ENCODE results near the gene SAMD9. TPM values are rescaled to one million over a fixed set of nuclear protein-coding genes. Genes with fewer than 3 reads are reported as not detected.

The SAMD9 gene
- total RNA-seq, 3 donors from 2014 or later, result 5.6 to 9.2 (median 7.9) TPM

DNA sequence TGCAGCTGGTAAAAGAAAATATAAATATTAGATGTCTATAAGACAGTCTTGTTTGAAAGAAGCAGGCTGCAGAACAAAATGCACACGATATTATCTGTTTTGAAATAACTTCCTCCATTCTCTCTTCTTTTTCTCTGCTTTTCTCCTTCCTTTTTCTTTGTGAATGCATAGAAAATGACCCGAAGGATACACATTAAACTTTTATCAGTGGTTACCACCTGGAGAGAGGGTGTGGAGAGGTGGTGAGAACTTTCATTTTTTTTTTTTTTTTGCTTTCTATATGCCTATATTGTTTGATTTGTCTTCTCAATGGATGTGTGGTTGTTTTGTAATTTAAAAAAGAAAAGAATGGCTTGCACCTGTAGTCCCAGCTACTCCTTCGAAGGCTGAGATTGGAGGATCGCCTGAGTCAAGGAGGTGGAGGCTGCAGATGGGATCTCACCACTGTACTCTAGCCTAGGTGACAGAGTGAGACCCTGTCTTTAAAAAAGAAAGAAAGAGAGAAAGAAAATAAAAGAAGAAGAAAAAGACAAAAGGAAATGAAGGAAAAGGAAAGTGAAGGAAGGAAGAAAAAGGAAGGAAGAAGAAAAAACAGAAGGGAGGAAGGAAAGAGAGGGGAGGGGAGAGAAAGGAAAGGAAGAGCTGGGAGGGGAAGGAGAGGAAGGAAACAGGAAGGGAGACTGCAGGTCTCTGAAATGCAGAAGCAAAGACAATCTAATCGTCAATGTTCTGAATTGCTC is 64.4 kb downstream of the SAMD9 start:
- DNase-seq (ENCODE audit: low spot score in 2 of 2), result no peak
- no peak overlapping the region for H3K27ac ChIP-seq
- H3K4me1 ChIP-seq, result no peaks in the 10 kb centered on the region
- no peaks in the 10 kb centered on the region for H3K36me3 ChIP-seq
- no peak overlapping the region for H3K4me3 ChIP-seq
- no peaks in the 10 kb centered on the region for H3K9me3 ChIP-seq
- intact Hi-C loops (cut with DNase I; ENCODE audit: low total_unique reads), result no loop called here
- TF ChIP-seq POLR2A (IDR thresholded peaks at IDR 0.05) (no peak), POLR2AphosphoS5 (IDR thresholded peaks at IDR 0.05) (no peak)
- TF ChIP-seq, protein P1, sequence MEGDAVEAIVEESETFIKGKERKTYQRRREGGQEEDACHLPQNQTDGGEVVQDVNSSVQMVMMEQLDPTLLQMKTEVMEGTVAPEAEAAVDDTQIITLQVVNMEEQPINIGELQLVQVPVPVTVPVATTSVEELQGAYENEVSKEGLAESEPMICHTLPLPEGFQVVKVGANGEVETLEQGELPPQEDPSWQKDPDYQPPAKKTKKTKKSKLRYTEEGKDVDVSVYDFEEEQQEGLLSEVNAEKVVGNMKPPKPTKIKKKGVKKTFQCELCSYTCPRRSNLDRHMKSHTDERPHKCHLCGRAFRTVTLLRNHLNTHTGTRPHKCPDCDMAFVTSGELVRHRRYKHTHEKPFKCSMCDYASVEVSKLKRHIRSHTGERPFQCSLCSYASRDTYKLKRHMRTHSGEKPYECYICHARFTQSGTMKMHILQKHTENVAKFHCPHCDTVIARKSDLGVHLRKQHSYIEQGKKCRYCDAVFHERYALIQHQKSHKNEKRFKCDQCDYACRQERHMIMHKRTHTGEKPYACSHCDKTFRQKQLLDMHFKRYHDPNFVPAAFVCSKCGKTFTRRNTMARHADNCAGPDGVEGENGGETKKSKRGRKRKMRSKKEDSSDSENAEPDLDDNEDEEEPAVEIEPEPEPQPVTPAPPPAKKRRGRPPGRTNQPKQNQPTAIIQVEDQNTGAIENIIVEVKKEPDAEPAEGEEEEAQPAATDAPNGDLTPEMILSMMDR (IDR thresholded peaks at IDR 0.05), result no peak
- H3K27me3 ChIP-seq, result no peaks in the 10 kb centered on the region

DNA sequence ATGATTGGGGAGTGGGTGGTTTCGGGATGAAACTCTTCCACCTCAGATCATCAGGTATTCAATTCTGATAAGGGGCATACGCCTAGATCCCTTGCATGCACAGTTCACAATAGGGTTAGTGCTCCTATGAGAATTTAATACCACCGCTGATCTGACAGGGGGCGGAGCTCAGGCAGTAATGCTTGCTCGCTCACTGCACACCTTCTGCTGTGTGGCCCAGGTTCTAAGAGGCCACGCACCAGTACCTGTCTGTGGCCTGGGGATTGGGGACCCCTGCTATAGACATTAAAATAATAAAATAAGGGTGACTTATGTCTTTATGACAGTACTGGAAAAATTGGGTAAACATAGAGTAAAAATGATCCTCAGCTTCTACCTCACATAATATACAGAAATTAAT is 66.1 kb downstream of the SAMD9 start:
- no peak for DNase-seq (ENCODE audit: low spot score in 2 of 2)
- intact Hi-C loops (cut with DNase I; ENCODE audit: low total_unique reads), result no loop called here
- H3K27me3 ChIP-seq, result no peaks in the 10 kb centered on the region
- no peaks in the 10 kb centered on the region for H3K4me1 ChIP-seq
- H3K36me3 ChIP-seq, result no peaks in the 10 kb centered on the region
- no peaks in the 10 kb centered on the region for H3K9me3 ChIP-seq
- H3K27ac ChIP-seq, result no peak overlapping the region
- no peak overlapping the region for H3K4me3 ChIP-seq
- TF ChIP-seq POLR2A (IDR thresholded peaks at IDR 0.05), result no peak
- TF ChIP-seq, protein P1 (IDR thresholded peaks at IDR 0.05), result no peak
- TF ChIP-seq POLR2AphosphoS5 (IDR thresholded peaks at IDR 0.05), result no peak

Other genes starting within 250 kb of the SAMD9 start
- gene SAMD9L, start 30.4 kb upstream of the SAMD9 start, total RNA-seq, result 10 to 100 TPM in 1 of 3 donors, 1 to 10 TPM in 2; 7.5 to 10.5 (median 8.6) TPM
- gene HEPACAM2, start 108.5 kb upstream of the SAMD9 start, total RNA-seq, result 1 to 10 TPM in 1 of 3 donors, under 1 TPM in 1, not detected in 1; 0.33 to 4.4 TPM
- gene VPS50, start 114.4 kb upstream of the SAMD9 start, total RNA-seq, result 10 to 100 TPM; 20.3 to 54.4 (median 24.6) TPM